ENCODE measurements around the gene NOS3. TPM values are rescaled to one million over a fixed set of nuclear protein-coding genes. Genes with fewer than 3 reads are reported as not detected.

Gene NOS3
- total and polyA plus RNA-seq, 9 of the 15 experiments (the other 6 are each of a cell fraction or from before 2014, with no cell fraction given) = 1.1 to 121 (median 23.6) TPM

DNA sequence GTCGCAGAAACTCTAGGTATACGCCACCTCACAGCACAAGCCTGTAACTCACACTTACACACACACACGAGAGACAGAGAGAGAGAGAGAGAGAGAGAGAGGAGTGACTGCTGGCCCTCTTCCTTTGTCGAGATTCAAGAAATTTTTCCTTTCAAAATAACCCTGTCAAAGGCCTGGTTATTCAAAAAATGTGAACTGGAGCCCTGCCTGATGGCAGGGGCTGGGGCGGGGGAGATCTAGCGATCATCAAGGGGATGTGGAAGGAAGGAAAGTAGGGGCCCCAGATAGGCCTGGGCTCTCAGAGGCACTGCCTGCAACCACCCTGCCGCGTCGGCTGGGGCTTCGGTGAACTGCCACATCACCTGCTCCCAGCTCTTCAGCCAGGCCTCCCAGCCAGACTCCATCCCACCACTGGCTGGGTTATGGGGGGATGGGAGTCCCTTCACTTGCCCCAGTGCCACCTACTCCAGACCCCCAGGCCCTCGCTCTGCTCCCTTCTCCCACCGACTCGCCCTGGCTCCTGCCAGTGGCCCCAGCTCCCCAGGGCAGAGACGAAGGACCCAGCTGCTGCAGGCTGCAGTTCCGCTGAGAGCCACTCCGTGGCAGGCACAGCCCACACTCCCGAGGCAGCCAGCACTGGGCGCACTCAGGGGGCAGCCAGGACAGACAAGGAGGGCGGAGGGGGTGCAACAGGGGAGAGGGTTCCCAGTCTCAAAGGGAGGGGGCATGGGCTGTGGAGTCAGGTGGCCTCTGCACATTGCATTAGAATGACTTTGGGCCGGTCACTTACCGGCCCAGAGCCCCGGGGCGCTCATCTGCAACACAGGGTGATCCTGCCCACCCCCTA lies 28.0 kb upstream of the NOS3 start (continued):
- peak; percentile 72; the same call in 1 of the 2 replicates for TF ChIP-seq XRCC5 (IDR thresholded peaks at IDR 0.05; ENCODE audit: low read depth, low read length)
- TF ChIP-seq CHD4 (IDR thresholded peaks at IDR 0.05; ENCODE audit: insufficient read depth, insufficient replicate concordance, low read depth, low read length, poor library complexity, severe bottlenecking) = no peak
- no peak for TF ChIP-seq ZC3H4 (CRISPR knock-in tag; IDR thresholded peaks at IDR 0.05; ENCODE audit: borderline replicate concordance)
- TF ChIP-seq, protein P1, sequence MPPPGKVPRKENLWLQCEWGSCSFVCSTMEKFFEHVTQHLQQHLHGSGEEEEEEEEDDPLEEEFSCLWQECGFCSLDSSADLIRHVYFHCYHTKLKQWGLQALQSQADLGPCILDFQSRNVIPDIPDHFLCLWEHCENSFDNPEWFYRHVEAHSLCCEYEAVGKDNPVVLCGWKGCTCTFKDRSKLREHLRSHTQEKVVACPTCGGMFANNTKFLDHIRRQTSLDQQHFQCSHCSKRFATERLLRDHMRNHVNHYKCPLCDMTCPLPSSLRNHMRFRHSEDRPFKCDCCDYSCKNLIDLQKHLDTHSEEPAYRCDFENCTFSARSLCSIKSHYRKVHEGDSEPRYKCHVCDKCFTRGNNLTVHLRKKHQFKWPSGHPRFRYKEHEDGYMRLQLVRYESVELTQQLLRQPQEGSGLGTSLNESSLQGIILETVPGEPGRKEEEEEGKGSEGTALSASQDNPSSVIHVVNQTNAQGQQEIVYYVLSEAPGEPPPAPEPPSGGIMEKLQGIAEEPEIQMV (tag; conservative IDR thresholded peaks at IDR 0.05; ENCODE audit: low read depth) = no peak
- TF ChIP-seq MCM5 (IDR thresholded peaks at IDR 0.05; ENCODE audit: low read depth) = no peak
- TF ChIP-seq CREBBP (IDR thresholded peaks at IDR 0.05; ENCODE audit: low read depth, low read length) = no peak
- TF ChIP-seq, protein P2, sequence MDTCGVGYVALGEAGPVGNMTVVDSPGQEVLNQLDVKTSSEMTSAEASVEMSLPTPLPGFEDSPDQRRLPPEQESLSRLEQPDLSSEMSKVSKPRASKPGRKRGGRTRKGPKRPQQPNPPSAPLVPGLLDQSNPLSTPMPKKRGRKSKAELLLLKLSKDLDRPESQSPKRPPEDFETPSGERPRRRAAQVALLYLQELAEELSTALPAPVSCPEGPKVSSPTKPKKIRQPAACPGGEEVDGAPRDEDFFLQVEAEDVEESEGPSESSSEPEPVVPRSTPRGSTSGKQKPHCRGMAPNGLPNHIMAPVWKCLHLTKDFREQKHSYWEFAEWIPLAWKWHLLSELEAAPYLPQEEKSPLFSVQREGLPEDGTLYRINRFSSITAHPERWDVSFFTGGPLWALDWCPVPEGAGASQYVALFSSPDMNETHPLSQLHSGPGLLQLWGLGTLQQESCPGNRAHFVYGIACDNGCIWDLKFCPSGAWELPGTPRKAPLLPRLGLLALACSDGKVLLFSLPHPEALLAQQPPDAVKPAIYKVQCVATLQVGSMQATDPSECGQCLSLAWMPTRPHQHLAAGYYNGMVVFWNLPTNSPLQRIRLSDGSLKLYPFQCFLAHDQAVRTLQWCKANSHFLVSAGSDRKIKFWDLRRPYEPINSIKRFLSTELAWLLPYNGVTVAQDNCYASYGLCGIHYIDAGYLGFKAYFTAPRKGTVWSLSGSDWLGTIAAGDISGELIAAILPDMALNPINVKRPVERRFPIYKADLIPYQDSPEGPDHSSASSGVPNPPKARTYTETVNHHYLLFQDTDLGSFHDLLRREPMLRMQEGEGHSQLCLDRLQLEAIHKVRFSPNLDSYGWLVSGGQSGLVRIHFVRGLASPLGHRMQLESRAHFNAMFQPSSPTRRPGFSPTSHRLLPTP (IDR thresholded peaks at IDR 0.05; ENCODE audit: borderline replicate concordance, extremely low read depth, insufficient read length) = no peak
- TF ChIP-seq, protein P3, sequence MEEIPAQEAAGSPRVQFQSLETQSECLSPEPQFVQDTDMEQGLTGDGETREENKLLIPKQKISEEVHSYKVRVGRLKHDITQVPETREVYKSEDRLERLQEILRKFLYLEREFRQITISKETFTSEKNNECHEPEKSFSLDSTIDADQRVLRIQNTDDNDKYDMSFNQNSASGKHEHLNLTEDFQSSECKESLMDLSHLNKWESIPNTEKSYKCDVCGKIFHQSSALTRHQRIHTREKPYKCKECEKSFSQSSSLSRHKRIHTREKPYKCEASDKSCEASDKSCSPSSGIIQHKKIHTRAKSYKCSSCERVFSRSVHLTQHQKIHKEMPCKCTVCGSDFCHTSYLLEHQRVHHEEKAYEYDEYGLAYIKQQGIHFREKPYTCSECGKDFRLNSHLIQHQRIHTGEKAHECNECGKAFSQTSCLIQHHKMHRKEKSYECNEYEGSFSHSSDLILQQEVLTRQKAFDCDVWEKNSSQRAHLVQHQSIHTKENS (CRISPR knock-in tag; IDR thresholded peaks at IDR 0.05) = no peak
- no peak for TF ChIP-seq FOXK1 (CRISPR knock-in tag; IDR thresholded peaks at IDR 0.05; ENCODE audit: borderline replicate concordance)
- TF ChIP-seq, protein P4, sequence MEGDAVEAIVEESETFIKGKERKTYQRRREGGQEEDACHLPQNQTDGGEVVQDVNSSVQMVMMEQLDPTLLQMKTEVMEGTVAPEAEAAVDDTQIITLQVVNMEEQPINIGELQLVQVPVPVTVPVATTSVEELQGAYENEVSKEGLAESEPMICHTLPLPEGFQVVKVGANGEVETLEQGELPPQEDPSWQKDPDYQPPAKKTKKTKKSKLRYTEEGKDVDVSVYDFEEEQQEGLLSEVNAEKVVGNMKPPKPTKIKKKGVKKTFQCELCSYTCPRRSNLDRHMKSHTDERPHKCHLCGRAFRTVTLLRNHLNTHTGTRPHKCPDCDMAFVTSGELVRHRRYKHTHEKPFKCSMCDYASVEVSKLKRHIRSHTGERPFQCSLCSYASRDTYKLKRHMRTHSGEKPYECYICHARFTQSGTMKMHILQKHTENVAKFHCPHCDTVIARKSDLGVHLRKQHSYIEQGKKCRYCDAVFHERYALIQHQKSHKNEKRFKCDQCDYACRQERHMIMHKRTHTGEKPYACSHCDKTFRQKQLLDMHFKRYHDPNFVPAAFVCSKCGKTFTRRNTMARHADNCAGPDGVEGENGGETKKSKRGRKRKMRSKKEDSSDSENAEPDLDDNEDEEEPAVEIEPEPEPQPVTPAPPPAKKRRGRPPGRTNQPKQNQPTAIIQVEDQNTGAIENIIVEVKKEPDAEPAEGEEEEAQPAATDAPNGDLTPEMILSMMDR (IDR thresholded peaks at IDR 0.05 in 2 of 3, conservative IDR thresholded peaks at IDR 0.05 in 1 of 3; ENCODE audit: insufficient read depth in 2 of 3, low read depth in 1 of 3, low read length in 3 of 3) = peak; percentile 98 to 99 (median 98)
- TF ChIP-seq, protein P5, sequence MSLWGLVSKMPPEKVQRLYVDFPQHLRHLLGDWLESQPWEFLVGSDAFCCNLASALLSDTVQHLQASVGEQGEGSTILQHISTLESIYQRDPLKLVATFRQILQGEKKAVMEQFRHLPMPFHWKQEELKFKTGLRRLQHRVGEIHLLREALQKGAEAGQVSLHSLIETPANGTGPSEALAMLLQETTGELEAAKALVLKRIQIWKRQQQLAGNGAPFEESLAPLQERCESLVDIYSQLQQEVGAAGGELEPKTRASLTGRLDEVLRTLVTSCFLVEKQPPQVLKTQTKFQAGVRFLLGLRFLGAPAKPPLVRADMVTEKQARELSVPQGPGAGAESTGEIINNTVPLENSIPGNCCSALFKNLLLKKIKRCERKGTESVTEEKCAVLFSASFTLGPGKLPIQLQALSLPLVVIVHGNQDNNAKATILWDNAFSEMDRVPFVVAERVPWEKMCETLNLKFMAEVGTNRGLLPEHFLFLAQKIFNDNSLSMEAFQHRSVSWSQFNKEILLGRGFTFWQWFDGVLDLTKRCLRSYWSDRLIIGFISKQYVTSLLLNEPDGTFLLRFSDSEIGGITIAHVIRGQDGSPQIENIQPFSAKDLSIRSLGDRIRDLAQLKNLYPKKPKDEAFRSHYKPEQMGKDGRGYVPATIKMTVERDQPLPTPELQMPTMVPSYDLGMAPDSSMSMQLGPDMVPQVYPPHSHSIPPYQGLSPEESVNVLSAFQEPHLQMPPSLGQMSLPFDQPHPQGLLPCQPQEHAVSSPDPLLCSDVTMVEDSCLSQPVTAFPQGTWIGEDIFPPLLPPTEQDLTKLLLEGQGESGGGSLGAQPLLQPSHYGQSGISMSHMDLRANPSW (CRISPR knock-in tag; IDR thresholded peaks at IDR 0.05) = no peak
- TF ChIP-seq, protein P6, sequence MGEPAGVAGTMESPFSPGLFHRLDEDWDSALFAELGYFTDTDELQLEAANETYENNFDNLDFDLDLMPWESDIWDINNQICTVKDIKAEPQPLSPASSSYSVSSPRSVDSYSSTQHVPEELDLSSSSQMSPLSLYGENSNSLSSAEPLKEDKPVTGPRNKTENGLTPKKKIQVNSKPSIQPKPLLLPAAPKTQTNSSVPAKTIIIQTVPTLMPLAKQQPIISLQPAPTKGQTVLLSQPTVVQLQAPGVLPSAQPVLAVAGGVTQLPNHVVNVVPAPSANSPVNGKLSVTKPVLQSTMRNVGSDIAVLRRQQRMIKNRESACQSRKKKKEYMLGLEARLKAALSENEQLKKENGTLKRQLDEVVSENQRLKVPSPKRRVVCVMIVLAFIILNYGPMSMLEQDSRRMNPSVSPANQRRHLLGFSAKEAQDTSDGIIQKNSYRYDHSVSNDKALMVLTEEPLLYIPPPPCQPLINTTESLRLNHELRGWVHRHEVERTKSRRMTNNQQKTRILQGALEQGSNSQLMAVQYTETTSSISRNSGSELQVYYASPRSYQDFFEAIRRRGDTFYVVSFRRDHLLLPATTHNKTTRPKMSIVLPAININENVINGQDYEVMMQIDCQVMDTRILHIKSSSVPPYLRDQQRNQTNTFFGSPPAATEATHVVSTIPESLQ (CRISPR knock-in tag; IDR thresholded peaks at IDR 0.05) = no peak

Measured in K562 (cell line).